CD8-positive, alpha-beta memory T cell (primary cell): ENCODE results near the gene MAPK11. TPM values are rescaled to one million over a fixed set of nuclear protein-coding genes. Genes with fewer than 3 reads are reported as not detected.

Experiments
- CTCF ChIA-PET: fragments of 350-600 bp; sonication (Branson Sonifier 250); formaldehyde crosslinking; loops from one replicate; lab custom pipeline; 2021; ENCODE audit warnings: antibody characterized with exemption; lab: Charles Lee
- POLR2A ChIA-PET: fragments of 350-600 bp; sonication (Branson Sonifier 250); formaldehyde crosslinking; loops from one replicate; lab custom pipeline; 2021; ENCODE audit warnings: antibody characterized with exemption; lab: Charles Lee
- DNase-seq, 5 donors: peaks; one replicate each; pipeline versions ENCODE4 v3.0.0 to v3.0.0-alpha.2; 2020 to 2022; ENCODE audit warnings: mixed read lengths in 1 of 5
- H3K27ac ChIP-seq: one replicate; pipeline ENCODE4 v1.7.0; 2013; ENCODE audit warnings: low read depth, mild to moderate bottlenecking, low read length, moderate library complexity
- H3K27me3 ChIP-seq: 2 replicates; pipeline ENCODE4 v1.7.0; 2013; ENCODE audit warnings: low read length, mild to moderate bottlenecking; ENCODE audit not compliant: insufficient read depth, poor library complexity, severe bottlenecking
- H3K36me3 ChIP-seq: 2 replicates; pipeline ENCODE4 v1.7.0; 2013; ENCODE audit warnings: mild to moderate bottlenecking, low read length, moderate library complexity; ENCODE audit not compliant: insufficient read depth
- H3K4me1 ChIP-seq: 2 replicates; pipeline ENCODE4 v1.7.0; 2013; ENCODE audit warnings: mild to moderate bottlenecking, low read length, moderate library complexity; ENCODE audit not compliant: insufficient read depth
- H3K4me3 ChIP-seq: 2 replicates; pipeline ENCODE4 v1.7.0; 2013; ENCODE audit warnings: mild to moderate bottlenecking, low read length
- H3K9me3 ChIP-seq: 2 replicates; pipeline ENCODE4 v1.7.0; 2013; ENCODE audit warnings: mild to moderate bottlenecking, low read length
- H3K27ac Mint-ChIP-seq, 8 donors: one replicate each; pipeline ENCODE4 v1.8.0; 2020 to 2021; ENCODE audit warnings: mixed read lengths in 8 of 8, mild to moderate bottlenecking in 6 of 8, inconsistent platforms in 3 of 8, moderate library complexity in 3 of 8
- H3K27me3 Mint-ChIP-seq, 2 donors: one replicate each; pipeline ENCODE4 v1.8.0; 2020 to 2021; ENCODE audit warnings: mixed read lengths in 2 of 2, mild to moderate bottlenecking in 1 of 2, moderate library complexity in 1 of 2
- H3K36me3 Mint-ChIP-seq, 3 donors: one replicate each; pipeline ENCODE4 v1.8.0; 2020 to 2021; ENCODE audit warnings: mixed read lengths in 3 of 3, inconsistent platforms in 1 of 3, mild to moderate bottlenecking in 1 of 3
- H3K4me1 Mint-ChIP-seq, 3 donors: one replicate each; pipeline ENCODE4 v1.8.0; 2020 to 2021; ENCODE audit warnings: mixed read lengths in 3 of 3, inconsistent platforms in 1 of 3, mild to moderate bottlenecking in 1 of 3
- H3K4me3 Mint-ChIP-seq, 7 donors: one replicate each; pipeline ENCODE4 v1.8.0; 2020 to 2021; ENCODE audit warnings: mixed read lengths in 7 of 7, mild to moderate bottlenecking in 6 of 7, moderate library complexity in 4 of 7, inconsistent platforms in 2 of 7
- H3K9me3 Mint-ChIP-seq, 5 donors: one replicate each; pipeline ENCODE4 v1.8.0; 2020 to 2022; ENCODE audit warnings: mixed read lengths in 5 of 5, mild to moderate bottlenecking in 3 of 5, moderate library complexity in 2 of 5, inconsistent platforms in 1 of 5
- polyA plus RNA-seq: library from polyadenylated mRNA; unstranded; fragments of 300-500 nt; fragmentation: Illumina TruSeq; gene quantifications from one replicate; pipeline ENCODE4 v1.2.3, GENCODE V29; 2021
- total RNA-seq, 2 experiments: library from RNA; stranded (reverse); gene quantifications; one replicate each; pipeline ENCODE4 v1.2.3, GENCODE V29; 2021

The MAPK11 gene
- total and polyA plus RNA-seq, 3 experiments from 2014 or later: 0.28 to 13.2 (median 12.8) TPM

GRCh38 chr22:50301581-50301991 lies 31.4 kb upstream of the MAPK11 start:
- no peaks in the 10 kb centered on the region for H3K9me3 ChIP-seq
- CTCF ChIA-PET: no interaction called here
- peaks cover 9% of the 10 kb centered on the region for H3K27me3 ChIP-seq
- POLR2A ChIA-PET: no interaction called here
- H3K9me3 Mint-ChIP-seq: no peaks in the 10 kb centered on the region
- no peak for DNase-seq
- H3K4me3 ChIP-seq: no peak overlapping the region
- no peak overlapping the region for H3K4me3 Mint-ChIP-seq
- H3K27me3 Mint-ChIP-seq: peaks cover 21 to 26% of the 10 kb centered on the region in 2 donors
- no peaks in the 10 kb centered on the region for H3K36me3 Mint-ChIP-seq
- H3K4me1 Mint-ChIP-seq: peaks cover 0 to 6% (median 0%) of the 10 kb centered on the region in 3 donors
- no peaks in the 10 kb centered on the region for H3K4me1 ChIP-seq
- no peak overlapping the region for H3K27ac ChIP-seq
- H3K36me3 ChIP-seq: no peaks in the 10 kb centered on the region
- peak overlapping the region in 1 of 8 donors; percentile 29 for H3K27ac Mint-ChIP-seq

- Histone ChIP-seq H3K4me1 (no peaks in the 10 kb centered on the region), H3K27me3 (peaks cover 5% of the 10 kb centered on the region), H3K4me3 (no peak overlapping the region), H3K27ac (no peak overlapping the region), H3K9me3 (no peaks in the 10 kb centered on the region), H3K36me3 (no peaks in the 10 kb centered on the region)
- POLR2A ChIA-PET: no interaction called here
- CTCF ChIA-PET: no interaction called here
- Mint-ChIP-seq H3K27me3 (peaks cover 16 to 20% of the 10 kb centered on the region in 2 donors), H3K4me3 (no peak overlapping the region), H3K9me3 (no peaks in the 10 kb centered on the region), H3K36me3 (no peaks in the 10 kb centered on the region), H3K4me1 (no peaks in the 10 kb centered on the region), H3K27ac (no peak overlapping the region)
- no peak for DNase-seq
Observed at GRCh38 chr22:50300620-50301257, 30.6 kb upstream of the MAPK11 start.

- Mint-ChIP-seq H3K4me1 (no peaks in the 10 kb centered on the region), H3K27ac (no peak overlapping the region), H3K9me3 (no peaks in the 10 kb centered on the region), H3K36me3 (no peaks in the 10 kb centered on the region), H3K27me3 (peaks cover 16 to 24% of the 10 kb centered on the region in 2 donors), H3K4me3 (no peak overlapping the region)
- no peak overlapping the region for H3K27ac ChIP-seq
- H3K4me1 ChIP-seq: no peaks in the 10 kb centered on the region
- peaks cover 5% of the 10 kb centered on the region for H3K27me3 ChIP-seq
- POLR2A ChIA-PET: no interaction called here
- CTCF ChIA-PET: no interaction called here
- no peak for DNase-seq
- H3K4me3 ChIP-seq: no peak overlapping the region
- H3K9me3 ChIP-seq: no peaks in the 10 kb centered on the region
- H3K36me3 ChIP-seq: no peaks in the 10 kb centered on the region
Observed at GRCh38 chr22:50299785-50300619, 29.8 kb upstream of the MAPK11 start.

GRCh38 chr22:50298937-50299784 lies 29.0 kb upstream of the MAPK11 start:
- Histone ChIP-seq H3K4me1 (no peaks in the 10 kb centered on the region), H3K27me3 (peaks cover 5% of the 10 kb centered on the region), H3K36me3 (no peaks in the 10 kb centered on the region), H3K4me3 (no peak overlapping the region), H3K9me3 (no peaks in the 10 kb centered on the region), H3K27ac (no peak overlapping the region)
- no peaks in the 10 kb centered on the region for H3K9me3 Mint-ChIP-seq
- H3K27ac Mint-ChIP-seq: no peak overlapping the region
- ChIA-PET POLR2A (no interaction called here), CTCF (interaction anchor here (1.6 kb wide), 1 partner anchor 23 kb away, joined by 4 read pairs; no protein-coding TSS in a partner anchor)
- no peak overlapping the region for H3K4me3 Mint-ChIP-seq
- no peaks in the 10 kb centered on the region for H3K4me1 Mint-ChIP-seq
- no peak for DNase-seq
- H3K36me3 Mint-ChIP-seq: no peaks in the 10 kb centered on the region
- peaks cover 14 to 22% of the 10 kb centered on the region in 2 donors for H3K27me3 Mint-ChIP-seq

- Mint-ChIP-seq H3K4me3 (no peak overlapping the region), H3K27me3 (peaks cover 12 to 20% of the 10 kb centered on the region in 2 donors), H3K4me1 (no peaks in the 10 kb centered on the region), H3K36me3 (no peaks in the 10 kb centered on the region), H3K9me3 (no peaks in the 10 kb centered on the region), H3K27ac (peak overlapping the region in 1 of 8 donors; percentile 74)
- Histone ChIP-seq H3K27me3 (no peaks in the 10 kb centered on the region), H3K4me3 (no peak overlapping the region), H3K36me3 (no peaks in the 10 kb centered on the region), H3K27ac (no peak overlapping the region), H3K4me1 (no peaks in the 10 kb centered on the region), H3K9me3 (no peaks in the 10 kb centered on the region)
- no peak for DNase-seq
- ChIA-PET CTCF (interaction anchor here (1.6 kb wide), 1 partner anchor 22 kb away, joined by 4 read pairs; no protein-coding TSS in a partner anchor), POLR2A (no interaction called here)
Observed at GRCh38 chr22:50298266-50298637, 28.1 kb upstream of the MAPK11 start.

- no peak overlapping the region for H3K4me3 ChIP-seq
- no peaks in the 10 kb centered on the region for H3K9me3 ChIP-seq
- no peak overlapping the region for H3K27ac ChIP-seq
- Mint-ChIP-seq H3K36me3 (no peaks in the 10 kb centered on the region), H3K9me3 (no peaks in the 10 kb centered on the region), H3K27me3 (peaks cover 8 to 22% of the 10 kb centered on the region in 2 donors), H3K4me3 (peak overlapping the region in 1 of 7 donors; percentile 37), H3K27ac (peak overlapping the region in 2 of 8 donors; percentile 82 to 90), H3K4me1 (peaks cover 0 to 2% (median 0%) of the 10 kb centered on the region in 3 donors)
- CTCF ChIA-PET: interaction anchor here (1.6 kb wide), 1 partner anchor 21 kb away, joined by 4 read pairs; no protein-coding TSS in a partner anchor
- H3K36me3 ChIP-seq: no peaks in the 10 kb centered on the region
- no peaks in the 10 kb centered on the region for H3K27me3 ChIP-seq
- POLR2A ChIA-PET: no interaction called here
- no peak for DNase-seq
- H3K4me1 ChIP-seq: no peaks in the 10 kb centered on the region
Observed at GRCh38 chr22:50297510-50298265, 27.5 kb upstream of the MAPK11 start.

GRCh38 chr22:50296658-50297490 lies 26.7 kb upstream of the MAPK11 start:
- Histone ChIP-seq H3K4me3 (no peak overlapping the region), H3K27me3 (no peaks in the 10 kb centered on the region), H3K36me3 (no peaks in the 10 kb centered on the region), H3K4me1 (no peaks in the 10 kb centered on the region), H3K9me3 (no peaks in the 10 kb centered on the region), H3K27ac (no peak overlapping the region)
- ChIA-PET CTCF (no interaction called here), POLR2A (no interaction called here)
- H3K9me3 Mint-ChIP-seq: peaks cover 0 to under 1% (median 0%) of the 10 kb centered on the region in 5 donors
- H3K27me3 Mint-ChIP-seq: peaks cover 6 to 28% of the 10 kb centered on the region in 2 donors
- H3K27ac Mint-ChIP-seq: peak overlapping the region in 1 of 8 donors; percentile 68
- H3K4me1 Mint-ChIP-seq: peaks cover 0 to 5% (median 0%) of the 10 kb centered on the region in 3 donors
- no peak for DNase-seq
- no peak overlapping the region for H3K4me3 Mint-ChIP-seq
- H3K36me3 Mint-ChIP-seq: no peaks in the 10 kb centered on the region
